Mesenchymal stem cell (in vitro differentiated cells and primary cell): ENCODE results near the gene GDF11.
A peak's percentile ranks its signal among the peaks of the same experiment; 100 is the strongest.

Source experiments
- DNase-seq: peaks from one replicate; pipeline ENCODE4 v3.0.0-alpha.2; 2013
- H2AFZ ChIP-seq: one replicate; pipeline ENCODE4 v1.6.1; 2013; ENCODE audit warnings: low read depth, mild to moderate bottlenecking, control low read depth, inconsistent platforms, low read length, moderate library complexity
- H2AK5ac ChIP-seq: 2 replicates; pipeline ENCODE4 v1.6.1; 2013; ENCODE audit warnings: low read length, moderate library complexity, mild to moderate bottlenecking, inconsistent platforms; ENCODE audit not compliant: severe bottlenecking
- H2BK120ac ChIP-seq: one replicate; pipeline ENCODE4 v1.6.1; 2013; ENCODE audit warnings: low read depth, mild to moderate bottlenecking, inconsistent platforms, low read length, moderate library complexity
- H2BK12ac ChIP-seq, 2 experiments: one replicate each; pipeline ENCODE4 v1.6.1; 2013; ENCODE audit warnings: inconsistent platforms in 2 of 2, low read length in 2 of 2, mild to moderate bottlenecking in 2 of 2, moderate library complexity in 2 of 2, control low read depth in 1 of 2
- H2BK15ac ChIP-seq: one replicate; pipeline ENCODE4 v1.6.1; 2013; ENCODE audit warnings: mild to moderate bottlenecking, low read depth, inconsistent platforms; ENCODE audit not compliant: poor library complexity, severe bottlenecking
- H2BK5ac ChIP-seq: 2 replicates; pipeline ENCODE4 v1.6.1; 2013; ENCODE audit warnings: low read depth, mild to moderate bottlenecking, low read length, control low read depth, inconsistent platforms; ENCODE audit not compliant: poor library complexity, severe bottlenecking
- H3K14ac ChIP-seq, 2 experiments: one replicate each; pipeline ENCODE4 v1.6.1; 2013; ENCODE audit warnings: inconsistent platforms in 2 of 2, low read length in 2 of 2, control low read depth in 1 of 2, mild to moderate bottlenecking in 1 of 2, moderate library complexity in 1 of 2
- H3K18ac ChIP-seq, 2 experiments: one replicate each; pipeline ENCODE4 v1.6.1; 2013; ENCODE audit warnings: inconsistent platforms in 2 of 2, low read length in 2 of 2, control low read depth in 1 of 2, low read depth in 1 of 2, mild to moderate bottlenecking in 1 of 2
- H3K23ac ChIP-seq, 2 experiments: one replicate each; pipeline ENCODE4 v1.6.1; 2013; ENCODE audit warnings: inconsistent platforms in 2 of 2, low read length in 2 of 2, mild to moderate bottlenecking in 2 of 2, moderate library complexity in 2 of 2, control low read depth in 1 of 2
- H3K27ac ChIP-seq: 2 replicates; pipeline ENCODE4 v1.5.1; 2013; ENCODE audit warnings: mild to moderate bottlenecking, moderate library complexity, low read length, control low read depth, inconsistent platforms; ENCODE audit not compliant: poor library complexity, severe bottlenecking
- H3K27me3 ChIP-seq, 2 experiments: 2 replicates each; pipeline versions ENCODE4 v1.6.1 to v1.7.0; 2013; ENCODE audit warnings: low read length in 2 of 2, mild to moderate bottlenecking in 2 of 2, moderate library complexity in 2 of 2, control low read depth in 1 of 2, inconsistent platforms in 1 of 2; ENCODE audit not compliant: control insufficient read depth in 1 of 2, insufficient read depth in 1 of 2
- H3K36me3 ChIP-seq, 2 experiments: 2 replicates each; pipeline versions ENCODE4 v1.6.1 to v1.7.0; 2013; ENCODE audit warnings: low read length in 2 of 2, control low read depth in 1 of 2, inconsistent platforms in 1 of 2, low read depth in 1 of 2, mild to moderate bottlenecking in 1 of 2; ENCODE audit not compliant: insufficient read depth in 2 of 2, control insufficient read depth in 1 of 2
- H3K4ac ChIP-seq, 2 experiments: one replicate each; pipeline ENCODE4 v1.6.1; 2013; ENCODE audit warnings: inconsistent platforms in 2 of 2, low read length in 2 of 2, mild to moderate bottlenecking in 2 of 2, moderate library complexity in 2 of 2, control low read depth in 1 of 2, low read depth in 1 of 2
- H3K4me1 ChIP-seq: 2 replicates; pipeline ENCODE4 v1.6.1; 2013; ENCODE audit warnings: low read depth, low read length, control low read depth; ENCODE audit not compliant: control insufficient read depth, insufficient read depth
- H3K4me2 ChIP-seq: 2 replicates; pipeline ENCODE4 v1.6.1; 2013; ENCODE audit warnings: low read length, mild to moderate bottlenecking, inconsistent platforms; ENCODE audit not compliant: poor library complexity, severe bottlenecking
- H3K4me3 ChIP-seq, 2 experiments: 2 replicates each; pipeline versions ENCODE4 v1.5.1 to v1.7.0; 2013; ENCODE audit warnings: low read length in 2 of 2, mild to moderate bottlenecking in 2 of 2, control low read depth in 1 of 2, low read depth in 1 of 2; ENCODE audit not compliant: insufficient read depth in 1 of 2
- H3K79me1 ChIP-seq: replicated peaks from 2 replicates; pipeline ENCODE4 v1.6.1; 2013; ENCODE audit warnings: mild to moderate bottlenecking, control low read depth, low read length, inconsistent platforms; ENCODE audit not compliant: poor library complexity, severe bottlenecking
- H3K9ac ChIP-seq: 2 replicates; pipeline ENCODE4 v1.7.0; 2013; ENCODE audit warnings: mild to moderate bottlenecking, low read length, moderate library complexity
- H3K9me3 ChIP-seq: 2 replicates; pipeline ENCODE4 v1.7.0; 2013; ENCODE audit warnings: mild to moderate bottlenecking, low read length; ENCODE audit not compliant: control insufficient read depth
- H4K8ac ChIP-seq: one replicate; pipeline ENCODE4 v1.6.1; 2013; ENCODE audit warnings: inconsistent platforms, mild to moderate bottlenecking, low read length, moderate library complexity
- H4K91ac ChIP-seq: one replicate; pipeline ENCODE4 v1.6.1; 2013; ENCODE audit warnings: mild to moderate bottlenecking, low read length, inconsistent platforms
- WGBS: methylation state at CpG from one replicate; pipeline ENCODE4 v1.1.7; 2013; ENCODE audit warnings: mixed read lengths; 5-methylcytosine and 5-hydroxymethylcytosine counted together

GDF11 gene

GRCh38 chr12:55705782-55706402 is 37.0 kb upstream of the GDF11 start:
- H4K91ac ChIP-seq = no peak overlapping the region
- peak overlapping the region; percentile 84 for H3K9ac ChIP-seq
- no peak overlapping the region for H3K14ac ChIP-seq
- H3K4me3 ChIP-seq = peak overlapping the region in 1 of 2 experiments; percentile 83
- H3K27me3 ChIP-seq = peaks cover 0 to 46% of the 10 kb centered on the region in 2 experiments
- H3K18ac ChIP-seq = no peak overlapping the region
- H4K8ac ChIP-seq = no peak overlapping the region
- H3K4me2 ChIP-seq = no peak overlapping the region
- H3K27ac ChIP-seq = no peak overlapping the region
- H3K4me1 ChIP-seq = peaks cover 12% of the 10 kb centered on the region
- no peaks in the 10 kb centered on the region for H3K9me3 ChIP-seq
- no peak for DNase-seq
- H2BK5ac ChIP-seq = no peak overlapping the region
- H3K4ac ChIP-seq = no peak overlapping the region
- no peak overlapping the region for H2AK5ac ChIP-seq
- no peak overlapping the region for H2BK120ac ChIP-seq
- no peak overlapping the region for H2AFZ ChIP-seq
- no peak overlapping the region for H2BK12ac ChIP-seq
- no peak overlapping the region for H3K23ac ChIP-seq
- peaks cover 0 to 12% of the 10 kb centered on the region in 2 experiments for H3K36me3 ChIP-seq
- H3K79me1 ChIP-seq = no peaks in the 10 kb centered on the region
- H2BK15ac ChIP-seq = no peak overlapping the region
- 42% methylated on average over 5 of the region's 5 CpGs for WGBS

- DNase-seq = no peak
- H3K9ac ChIP-seq = peak overlapping the region; percentile 84
- no peak overlapping the region for H4K8ac ChIP-seq
- H2BK120ac ChIP-seq = no peak overlapping the region
- H3K36me3 ChIP-seq = peaks cover 0 to 8% of the 10 kb centered on the region in 2 experiments
- H2BK15ac ChIP-seq = no peak overlapping the region
- no peak overlapping the region for H3K4ac ChIP-seq
- 68% methylated on average over 2 of the region's 2 CpGs for whole genome bisulfite sequencing
- no peaks in the 10 kb centered on the region for H3K9me3 ChIP-seq
- no peak overlapping the region for H3K4me2 ChIP-seq
- H3K27ac ChIP-seq = no peak overlapping the region
- no peak overlapping the region for H3K14ac ChIP-seq
- no peak overlapping the region for H3K18ac ChIP-seq
- H2BK12ac ChIP-seq = no peak overlapping the region
- no peak overlapping the region for H2BK5ac ChIP-seq
- H3K4me1 ChIP-seq = peaks cover 12% of the 10 kb centered on the region
- peak overlapping the region in 1 of 2 experiments; percentile 83 for H3K4me3 ChIP-seq
- H3K79me1 ChIP-seq = no peaks in the 10 kb centered on the region
- no peak overlapping the region for H2AFZ ChIP-seq
- no peak overlapping the region for H4K91ac ChIP-seq
- H3K27me3 ChIP-seq = peaks cover 0 to 48% of the 10 kb centered on the region in 2 experiments
- H3K23ac ChIP-seq = no peak overlapping the region
- no peak overlapping the region for H2AK5ac ChIP-seq
These were observed 36.2 kb upstream of the GDF11 start for GRCh38 chr12:55706568-55707218.

DNA sequence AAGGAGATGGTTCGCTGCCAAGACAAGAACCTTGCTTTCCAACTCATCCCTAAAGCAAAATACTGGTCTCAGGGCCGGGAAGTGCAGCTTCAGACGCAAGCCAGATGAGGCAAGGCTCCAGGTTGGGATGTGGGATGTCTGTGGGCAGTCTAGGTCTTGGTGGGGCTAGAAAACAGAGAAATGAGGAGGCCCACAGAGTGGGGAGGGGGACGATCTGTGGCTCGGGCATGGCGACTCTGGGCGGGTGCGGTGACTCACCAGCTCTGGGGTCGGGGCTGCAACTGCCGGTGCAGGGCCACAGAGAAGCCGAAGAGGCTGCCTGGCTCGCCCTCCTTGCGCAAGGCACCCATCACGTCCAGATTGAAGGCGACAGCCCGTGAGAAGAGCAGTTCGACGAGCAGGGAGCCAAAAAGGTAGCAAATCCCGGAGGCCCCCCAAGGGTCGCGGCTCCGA is 35.7 kb upstream of the GDF11 start:
- H4K91ac ChIP-seq = no peak overlapping the region
- no peak overlapping the region for H3K18ac ChIP-seq
- H2BK15ac ChIP-seq = peak overlapping the region; percentile 87
- no peak overlapping the region for H2BK120ac ChIP-seq
- H3K9ac ChIP-seq = peak overlapping the region; percentile 84
- H3K27me3 ChIP-seq = peaks cover 0 to 53% of the 10 kb centered on the region in 2 experiments
- 2% methylated on average over 21 of the region's 22 CpGs for WGBS
- H2BK12ac ChIP-seq = no peak overlapping the region
- no peaks in the 10 kb centered on the region for H3K9me3 ChIP-seq
- peaks cover 0 to 8% of the 10 kb centered on the region in 2 experiments for H3K36me3 ChIP-seq
- DNase-seq = no peak
- H4K8ac ChIP-seq = no peak overlapping the region
- no peak overlapping the region for H2BK5ac ChIP-seq
- H3K27ac ChIP-seq = no peak overlapping the region
- H3K14ac ChIP-seq = no peak overlapping the region
- no peaks in the 10 kb centered on the region for H3K79me1 ChIP-seq
- H3K4me3 ChIP-seq = peak overlapping the region; percentile 37 to 83
- H2AK5ac ChIP-seq = no peak overlapping the region
- peak overlapping the region; percentile 86 for H3K4me2 ChIP-seq
- H2AFZ ChIP-seq = no peak overlapping the region
- H3K4me1 ChIP-seq = peaks cover 12% of the 10 kb centered on the region
- no peak overlapping the region for H3K4ac ChIP-seq
- no peak overlapping the region for H3K23ac ChIP-seq

GRCh38 chr12:55707841-55708694 is 34.9 kb upstream of the GDF11 start, which contains the start of gene ITGA7:
ITGA7 (minus strand) TSS chr12:55707904; CDS start chr12:55707682, 222 bp downstream.
- Histone ChIP-seq H4K91ac (no peak within 1 kb of the TSS), H2BK12ac (no peak within 1 kb of the TSS), H3K27me3 (peaks cover 0 to 61% of the 10 kb centered on the region in 2 experiments), H3K4me1 (peaks cover 12% of the 10 kb centered on the region), H2BK15ac (peak within 1 kb of the TSS; percentile 87), H3K14ac (no peak within 1 kb of the TSS), H2AK5ac (no peak within 1 kb of the TSS), H3K9ac (peak within 1 kb of the TSS; percentile 84), H3K36me3 (peaks cover 0 to under 1% of the 10 kb centered on the region in 2 experiments), H3K4ac (no peak within 1 kb of the TSS), H4K8ac (no peak within 1 kb of the TSS), H2AFZ (no peak within 1 kb of the TSS), H3K18ac (no peak within 1 kb of the TSS), H3K79me1 (no peaks in the 10 kb centered on the region), H3K4me3 (peak within 1 kb of the TSS; percentile 43 to 83), H2BK120ac (no peak within 1 kb of the TSS), H3K4me2 (peak within 1 kb of the TSS; percentile 86), H3K27ac (no peak within 1 kb of the TSS), H3K9me3 (no peaks in the 10 kb centered on the region), H2BK5ac (no peak within 1 kb of the TSS), H3K23ac (no peak within 1 kb of the TSS)
- WGBS = 2% methylated on average over 12 of the region's 39 CpGs
- no peak for DNase-seq
